Fibroblast of lung (primary cell): Measurements from ENCODE around the gene LMNA. TPM values are rescaled to one million over a fixed set of nuclear protein-coding genes. Genes with fewer than 3 reads are reported as not detected.

Experiments
- DNase-seq, 2 donors: peaks; one replicate each; pipeline versions ENCODE4 v3.0.0 to v3.0.0-alpha.2; 2010; ENCODE audit warnings: low read depth in 2 of 2
- H2AFZ ChIP-seq: 2 replicates; pipeline ENCODE4 v1.5.1; 2012; ENCODE audit warnings: low read length, control low read depth, inconsistent platforms
- H3K27ac ChIP-seq: 2 replicates; pipeline ENCODE4 v1.5.1; 2011; ENCODE audit warnings: low read length, control low read depth; ENCODE audit not compliant: insufficient read depth
- H3K27me3 ChIP-seq: 2 replicates; pipeline ENCODE4 v1.5.1; 2011; ENCODE audit warnings: mild to moderate bottlenecking, low read length; ENCODE audit not compliant: control insufficient read depth, insufficient read depth
- H3K36me3 ChIP-seq: 2 replicates; pipeline ENCODE4 v1.5.1; 2011; ENCODE audit warnings: low read length; ENCODE audit not compliant: control insufficient read depth, insufficient read depth
- H3K4me1 ChIP-seq: 2 replicates; pipeline ENCODE4 v1.5.1; 2011; ENCODE audit warnings: low read length; ENCODE audit not compliant: control insufficient read depth, insufficient read depth; ENCODE audit errors: extremely low read depth
- H3K4me2 ChIP-seq: 2 replicates; pipeline ENCODE4 v1.5.1; 2011; ENCODE audit warnings: low read length, control low read depth; ENCODE audit not compliant: insufficient read depth; ENCODE audit errors: extremely low read depth
- H3K4me3 ChIP-seq, 4 experiments: fragments of 200-600 bp in 1 of 4; sonication (generic) in 1 of 4; replicated peaks in 1 of 4; 2 replicates each; pipeline ENCODE4 v1.5.1; 2011 to 2016; ENCODE audit warnings: low read length in 4 of 4, low read depth in 3 of 4, mild to moderate bottlenecking in 3 of 4, control low read depth in 2 of 4, inconsistent platforms in 1 of 4, mixed read lengths in 1 of 4; ENCODE audit not compliant: insufficient read depth in 1 of 4; ENCODE audit errors: control extremely low read depth in 1 of 4
- H3K79me2 ChIP-seq: 2 replicates; pipeline ENCODE4 v1.5.1; 2012; ENCODE audit warnings: mild to moderate bottlenecking, low read length, inconsistent platforms; ENCODE audit not compliant: control insufficient read depth, insufficient read depth
- H3K9ac ChIP-seq: 2 replicates; pipeline ENCODE4 v1.5.1; 2011; ENCODE audit warnings: mild to moderate bottlenecking, low read length, control low read depth; ENCODE audit not compliant: insufficient read depth
- H3K9me3 ChIP-seq: 2 replicates; pipeline ENCODE4 v1.5.1; 2012; ENCODE audit warnings: low read depth, low read length; ENCODE audit not compliant: control insufficient read depth, insufficient read depth
- H4K20me1 ChIP-seq: 2 replicates; pipeline ENCODE4 v1.5.1; 2011; ENCODE audit warnings: low read length; ENCODE audit not compliant: control insufficient read depth, insufficient read depth; ENCODE audit errors: extremely low read depth
- CTCF ChIP-seq, 2 donors: IDR thresholded peaks in 1 of 2; conservative IDR thresholded peaks in 1 of 2; 1 replicate in 1 of 2; 2 replicates in 1 of 2; pipeline ENCODE4 v1.5.1; 2011 to 2012; ENCODE audit warnings: low read length in 2 of 2, control low read depth in 1 of 2, inconsistent platforms in 1 of 2, low read depth in 1 of 2, mild to moderate bottlenecking in 1 of 2
- EZH2 ChIP-seq: IDR thresholded peaks from 2 replicates; pipeline ENCODE4 v1.5.1; 2012; ENCODE audit warnings: low read length, control low read depth, mild to moderate bottlenecking; ENCODE audit errors: missing control alignments
- polyA minus RNA-seq: library from RNA; depleted of rRNA, polyadenylated mRNA; stranded (reverse); fragments of >200 nt; gene quantifications from 2 replicates; pipeline ENCODE4 v1.2.3, GENCODE V29; 2011; ENCODE audit warnings: low replicate concordance
- polyA plus RNA-seq, 2 donors: library from polyadenylated mRNA; depleted of rRNA in 1 of 2; stranded (reverse) in 1 of 2; unstranded in 1 of 2; fragments of >200 nt; gene quantifications; 2 replicates each; pipeline ENCODE4 v1.2.1, GENCODE V29; 2011 to 2012; ENCODE audit warnings: missing spikeins in 1 of 2
- total RNA-seq: library from RNA; depleted of rRNA; stranded (reverse); fragments of >200 nt; gene quantifications from 2 replicates; pipeline ENCODE4 v1.2.1, GENCODE V29; 2014

Gene LMNA
- total RNA-seq = 780 and 1,150 TPM in 2 replicates
- 613 and 813 TPM in 2 replicates for polyA plus RNA-seq
- 891 and 1,369 TPM in 2 replicates for polyA plus RNA-seq (2012)
- 720 and 826 TPM in 2 replicates for polyA minus RNA-seq

- Histone ChIP-seq H3K9me3 (no peaks in the 10 kb centered on the region), H3K4me3 (peak within 1 kb of the TSS; percentile 91 to 100 (median 96)), H3K9ac (peak within 1 kb of the TSS; percentile 100), H3K36me3 (no peaks in the 10 kb centered on the region), H3K27ac (peak within 1 kb of the TSS; percentile 99), H3K27me3 (no peaks in the 10 kb centered on the region), H3K4me2 (peak within 1 kb of the TSS; percentile 100), H3K4me1 (peaks cover 17% of the 10 kb centered on the region), H2AFZ (peak within 1 kb of the TSS; percentile 22), H4K20me1 (peaks cover 3% of the 10 kb centered on the region), H3K79me2 (peaks cover 48% of the 10 kb centered on the region)
- peak; percentile 95 to 96 for DNase-seq
- no peak for TF ChIP-seq CTCF (conservative IDR thresholded peaks at IDR 0.05 in 1 of 2, IDR thresholded peaks at IDR 0.05 in 1 of 2; ENCODE audit: low read depth in 1 of 2, low read length in 2 of 2)
- no peak for TF ChIP-seq EZH2
These were observed at the start of gene LMNA for GRCh38 chr1:156114101-156114918. TSS of gene LMNA (plus strand) at chr1:156114711. CDS start at chr1:156114919, 208 bp downstream.

- H3K36me3 ChIP-seq = no peaks in the 10 kb centered on the region
- H3K27me3 ChIP-seq = no peaks in the 10 kb centered on the region
- H3K4me1 ChIP-seq = no peaks in the 10 kb centered on the region
- H4K20me1 ChIP-seq = no peaks in the 10 kb centered on the region
- TF ChIP-seq CTCF (conservative IDR thresholded peaks at IDR 0.05 in 1 of 2, IDR thresholded peaks at IDR 0.05 in 1 of 2; ENCODE audit: low read depth in 1 of 2, low read length in 2 of 2) = no peak
- TF ChIP-seq EZH2 = no peak
- H3K4me3 ChIP-seq = no peak overlapping the region
- H3K9me3 ChIP-seq = no peaks in the 10 kb centered on the region
- no peak overlapping the region for H3K27ac ChIP-seq
- no peak overlapping the region for H2AFZ ChIP-seq
- no peak for DNase-seq
- no peak overlapping the region for H3K4me2 ChIP-seq
- H3K79me2 ChIP-seq = no peaks in the 10 kb centered on the region
- no peak overlapping the region for H3K9ac ChIP-seq
These were observed 49.3 kb upstream of the LMNA start for GRCh38 chr1:156065212-156065611.

- Histone ChIP-seq H3K79me2 (no peaks in the 10 kb centered on the region), H3K36me3 (no peaks in the 10 kb centered on the region), H3K4me1 (no peaks in the 10 kb centered on the region), H3K9ac (no peak overlapping the region), H3K9me3 (no peaks in the 10 kb centered on the region), H3K27me3 (no peaks in the 10 kb centered on the region), H3K27ac (no peak overlapping the region), H2AFZ (no peak overlapping the region), H3K4me3 (no peak overlapping the region), H3K4me2 (no peak overlapping the region), H4K20me1 (no peaks in the 10 kb centered on the region)
- no peak for TF ChIP-seq CTCF (conservative IDR thresholded peaks at IDR 0.05 in 1 of 2, IDR thresholded peaks at IDR 0.05 in 1 of 2; ENCODE audit: low read depth in 1 of 2, low read length in 2 of 2)
- TF ChIP-seq EZH2 = no peak
- DNase-seq = no peak
These were observed 48.6 kb upstream of the LMNA start for GRCh38 chr1:156065871-156066270.
